GM23338 (cell line): Measurements from ENCODE around the gene RTN4RL2. TPM values are rescaled to one million over a fixed set of nuclear protein-coding genes. Genes with fewer than 3 reads are reported as not detected.

Experiments
- ATAC-seq: fragments of 200-7000 bp; cut with Tn5 transposase; 3 replicates; pipeline ENCODE4 v1.9.1; 2020
- DNase-seq: peaks from one replicate; pipeline ENCODE4 v3.0.0-alpha.2; 2015; ENCODE audit warnings: low spot score
- H2AFZ ChIP-seq: fragments of 200-600 bp; sonication (generic); 2 replicates; pipeline ENCODE4 v1.8.0; 2016; ENCODE audit warnings: antibody characterized with exemption, mild to moderate bottlenecking, moderate library complexity
- H3F3A ChIP-seq: fragments of 200-600 bp; sonication (generic); replicated peaks from 2 replicates; pipeline ENCODE4 v1.8.0; 2017; ENCODE audit warnings: antibody characterized with exemption, mixed run types, low read depth
- H3K27ac ChIP-seq: fragments of 200-600 bp; sonication (generic); 2 replicates; pipeline ENCODE4 v1.6.1; 2016; ENCODE audit warnings: low read depth
- H3K27me3 ChIP-seq: fragments of 200-600 bp; sonication (generic); 2 replicates; pipeline ENCODE4 v1.8.0; 2016; ENCODE audit warnings: mild to moderate bottlenecking, mixed run types, moderate library complexity; ENCODE audit not compliant: insufficient read depth
- H3K36me3 ChIP-seq: fragments of 200-600 bp; sonication (generic); 2 replicates; pipeline ENCODE4 v1.8.0; 2016; ENCODE audit warnings: mild to moderate bottlenecking; ENCODE audit not compliant: insufficient read depth
- H3K4me1 ChIP-seq: fragments of 200-600 bp; sonication (generic); 2 replicates; pipeline ENCODE4 v1.8.0; 2016; ENCODE audit warnings: mild to moderate bottlenecking, moderate library complexity; ENCODE audit not compliant: insufficient read depth
- H3K4me2 ChIP-seq: fragments of 200-600 bp; sonication (generic); 2 replicates; pipeline ENCODE4 v1.7.1; 2017; ENCODE audit warnings: mixed run types
- H3K4me3 ChIP-seq: fragments of 200-600 bp; sonication (generic); 2 replicates; pipeline ENCODE4 v1.6.1; 2016; ENCODE audit warnings: mixed run types
- H3K79me2 ChIP-seq: fragments of 200-600 bp; sonication (generic); replicated peaks from 2 replicates; pipeline ENCODE4 v1.8.0; 2017; ENCODE audit warnings: mild to moderate bottlenecking; ENCODE audit not compliant: insufficient read depth
- H3K9me2 ChIP-seq: fragments of 200-600 bp; sonication (generic); 2 replicates; pipeline ENCODE4 v1.8.0; 2017; ENCODE audit not compliant: insufficient read depth
- H4K20me1 ChIP-seq: fragments of 200-600 bp; sonication (generic); replicated peaks from 2 replicates; pipeline ENCODE4 v1.8.0; 2017; ENCODE audit warnings: mild to moderate bottlenecking; ENCODE audit not compliant: insufficient read depth
- H3K27ac Mint-ChIP-seq: 2 replicates; pipeline ENCODE4 v1.8.0; 2020; ENCODE audit warnings: inconsistent platforms, mild to moderate bottlenecking, moderate library complexity, mixed read lengths
- H3K27me3 Mint-ChIP-seq: 3 replicates; pipeline ENCODE4 v1.8.0; 2022; ENCODE audit warnings: low read depth, mild to moderate bottlenecking, moderate library complexity, mixed read lengths, inconsistent platforms; ENCODE audit not compliant: insufficient read depth, poor library complexity
- H3K36me3 Mint-ChIP-seq: 3 replicates; pipeline ENCODE4 v1.8.0; 2021; ENCODE audit warnings: low read depth, mild to moderate bottlenecking, inconsistent platforms, moderate library complexity, mixed read lengths
- H3K4me1 Mint-ChIP-seq: 3 replicates; pipeline ENCODE4 v1.8.0; 2020; ENCODE audit warnings: mild to moderate bottlenecking, inconsistent platforms, mixed read lengths
- H3K4me3 Mint-ChIP-seq: 3 replicates; pipeline ENCODE4 v1.8.0; 2021; ENCODE audit warnings: moderate library complexity, mild to moderate bottlenecking, inconsistent platforms, mixed read lengths
- H3K9me3 Mint-ChIP-seq: 3 replicates; pipeline ENCODE4 v1.8.0; 2020; ENCODE audit warnings: moderate library complexity, mild to moderate bottlenecking, inconsistent platforms, mixed read lengths
- CREB1 ChIP-seq: fragments of 250-450 bp; sonication (Bioruptor Pico); IDR thresholded peaks from 2 replicates; pipeline ENCODE4 v1.5.0; 2020; ENCODE audit warnings: low read depth, mild to moderate bottlenecking, moderate library complexity
- CTCF ChIP-seq, 2 experiments: fragments of 200-600 bp in 1 of 2; sonication (generic) in 1 of 2; conservative IDR thresholded peaks; 2 replicates each; pipeline versions ENCODE4 v1.5.1 to v1.6.1; 2016 to 2017; ENCODE audit warnings: antibody characterized with exemption in 2 of 2, low read depth in 2 of 2, mild to moderate bottlenecking in 2 of 2, moderate library complexity in 1 of 2
- EZH2 ChIP-seq: fragments of 200-600 bp; sonication (generic); IDR thresholded peaks from one replicate; pipeline ENCODE4 v1.8.0; 2017; ENCODE audit warnings: antibody characterized with exemption, mild to moderate bottlenecking, low read depth; ENCODE audit not compliant: unreplicated experiment
- POLR2AphosphoS5 ChIP-seq: IDR thresholded peaks from 2 replicates; pipeline ENCODE4 v1.6.1; 2016; ENCODE audit warnings: antibody characterized with exemption, low read depth
- ZNF331 ChIP-seq: fragments of 250-450 bp; sonication (Bioruptor Pico); IDR thresholded peaks from 2 replicates; pipeline ENCODE4 v1.5.0; 2020; ENCODE audit warnings: low read depth, mild to moderate bottlenecking, moderate library complexity
- polyA plus RNA-seq: library from polyadenylated mRNA; unstranded; fragments of >200 nt; fragmentation: Nextera tagmentation; extraction: Ambion mirVana; gene quantifications from 2 replicates; pipeline ENCODE4 v1.2.1, GENCODE V29; 2016
- total RNA-seq: library from RNA; depleted of rRNA; stranded (reverse); fragments of >200 nt; shearing (Covaris generic); gene quantifications from 2 replicates; pipeline ENCODE4 v1.2.3, GENCODE V29; 2014
- TF ChIP-seq, protein P1 (sequence below): IDR thresholded peaks from one replicate; pipeline ENCODE4 v1.6.1; 2018; ENCODE audit warnings: antibody characterized with exemption; ENCODE audit not compliant: unreplicated experiment

RTN4RL2 gene
- total and polyA plus RNA-seq, 2 experiments from 2014 or later: 13.9 to 15.9 TPM

DNA sequence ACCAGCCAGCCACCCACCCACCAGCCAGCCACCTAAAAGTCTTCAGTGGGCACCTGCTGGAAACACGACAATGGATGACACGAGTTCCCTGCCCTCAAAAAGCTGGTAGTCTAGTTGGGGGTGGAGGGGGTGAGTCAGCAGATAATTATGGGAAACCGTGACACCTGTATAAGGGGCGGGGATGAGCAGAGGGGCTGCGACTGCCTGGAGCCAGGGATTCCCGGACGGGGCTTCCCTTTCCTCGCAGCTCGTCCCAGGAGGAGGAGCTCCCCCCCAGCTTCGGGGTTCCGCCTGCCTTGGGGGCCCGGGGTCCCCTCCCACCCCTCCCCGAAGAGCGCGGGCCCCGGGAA, 2.3 kb upstream of the RTN4RL2 start:
- DNase-seq (peak; percentile 81), ATAC-seq (peak; percentile 29)
- H3K9me2 ChIP-seq: no peaks in the 10 kb centered on the region
- H3K36me3 ChIP-seq: no peaks in the 10 kb centered on the region
- H3K4me2 ChIP-seq: peak overlapping the region; percentile 100
- Mint-ChIP-seq H3K27me3 (peaks cover 42% of the 10 kb centered on the region), H3K4me1 (peaks cover 36% of the 10 kb centered on the region), H3K4me3 (peak overlapping the region; percentile 84), H3K27ac (peak overlapping the region; percentile 77; the same call in 1 of the 2 replicates), H3K36me3 (peaks cover 6% of the 10 kb centered on the region; the same call in 1 of the 3 replicates), H3K9me3 (no peaks in the 10 kb centered on the region; the same call in 1 of the 3 replicates)
- 0 out of 2 replicates have a peak, but pooled peaks cover 6% of the 10 kb centered on the region for H3F3A ChIP-seq
- H4K20me1 ChIP-seq: no peaks in the 10 kb centered on the region; the same call in 1 of the 2 replicates
- no peak overlapping the region for H3K27ac ChIP-seq
- TF ChIP-seq EZH2 (no peak), ZNF331 (CRISPR knock-in tag) (no peak), CREB1 (0 out of 2 replicates have a peak, but pooled peaks have one; percentile 19)
- H3K79me2 ChIP-seq: peaks cover 8% of the 10 kb centered on the region
- peak overlapping the region; percentile 93 for H3K4me3 ChIP-seq
- peak overlapping the region; percentile 97 for H2AFZ ChIP-seq
- peaks cover 44% of the 10 kb centered on the region for H3K27me3 ChIP-seq
- peaks cover 28% of the 10 kb centered on the region for H3K4me1 ChIP-seq

DNA sequence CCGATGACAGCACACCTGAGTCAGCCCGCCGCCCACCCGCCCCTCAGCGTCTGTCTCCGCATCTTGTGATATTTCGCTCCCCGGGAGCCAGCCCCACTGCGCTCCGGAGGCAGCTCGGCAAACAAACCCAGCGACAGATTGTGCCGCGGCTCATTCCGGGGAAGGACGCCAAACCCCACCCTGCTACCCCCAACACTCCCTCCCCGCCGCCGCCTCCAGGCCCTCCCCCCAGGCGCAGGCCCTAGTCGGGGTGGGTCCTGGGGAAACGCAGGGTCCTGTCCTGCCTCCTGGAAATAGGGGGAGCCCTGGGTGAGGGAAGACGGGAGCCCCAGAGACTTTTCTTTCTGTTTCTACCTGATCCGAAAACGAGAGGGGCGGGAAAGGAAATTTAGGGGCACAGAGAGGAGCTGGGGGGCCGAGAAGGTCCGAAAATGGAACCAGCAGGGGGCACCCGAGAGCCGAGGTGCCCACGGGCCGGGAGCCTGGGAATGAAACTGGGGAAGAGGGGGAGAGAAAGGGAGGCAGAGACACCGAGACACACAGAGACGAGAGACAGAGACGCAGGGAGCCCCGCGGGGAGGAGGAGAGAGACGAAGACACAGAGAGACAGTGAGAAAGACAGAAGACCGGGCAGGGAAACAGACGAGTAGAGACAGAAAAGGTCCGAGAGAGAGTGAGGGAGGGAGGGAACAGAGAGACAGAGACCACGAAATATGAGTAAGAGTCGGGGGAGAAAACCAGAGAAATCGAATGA, 1.7 kb upstream of the RTN4RL2 start:
- H3K4me2 ChIP-seq: peak overlapping the region; percentile 100
- H3K27me3 ChIP-seq: peaks cover 48% of the 10 kb centered on the region
- H3K36me3 ChIP-seq: no peaks in the 10 kb centered on the region
- Mint-ChIP-seq H3K27me3 (peaks cover 46% of the 10 kb centered on the region), H3K4me1 (peaks cover 41% of the 10 kb centered on the region), H3K4me3 (peak overlapping the region; percentile 84), H3K36me3 (peaks cover 7% of the 10 kb centered on the region; the same call in 1 of the 3 replicates), H3K27ac (no peak overlapping the region), H3K9me3 (no peaks in the 10 kb centered on the region; the same call in 1 of the 3 replicates)
- peaks cover 14% of the 10 kb centered on the region for H3K79me2 ChIP-seq
- ATAC-seq (peak; percentile 18), DNase-seq (peak; percentile 79)
- H3K9me2 ChIP-seq: no peaks in the 10 kb centered on the region
- peak overlapping the region; percentile 97 for H2AFZ ChIP-seq
- TF ChIP-seq EZH2 (peak; percentile 55), CTCF (conservative IDR thresholded peaks at IDR 0.05; ENCODE audit: low read depth in 2 of 2) (peak; percentile 78 to 98), POLR2AphosphoS5 (no peak)
- TF ChIP-seq, protein P1, sequence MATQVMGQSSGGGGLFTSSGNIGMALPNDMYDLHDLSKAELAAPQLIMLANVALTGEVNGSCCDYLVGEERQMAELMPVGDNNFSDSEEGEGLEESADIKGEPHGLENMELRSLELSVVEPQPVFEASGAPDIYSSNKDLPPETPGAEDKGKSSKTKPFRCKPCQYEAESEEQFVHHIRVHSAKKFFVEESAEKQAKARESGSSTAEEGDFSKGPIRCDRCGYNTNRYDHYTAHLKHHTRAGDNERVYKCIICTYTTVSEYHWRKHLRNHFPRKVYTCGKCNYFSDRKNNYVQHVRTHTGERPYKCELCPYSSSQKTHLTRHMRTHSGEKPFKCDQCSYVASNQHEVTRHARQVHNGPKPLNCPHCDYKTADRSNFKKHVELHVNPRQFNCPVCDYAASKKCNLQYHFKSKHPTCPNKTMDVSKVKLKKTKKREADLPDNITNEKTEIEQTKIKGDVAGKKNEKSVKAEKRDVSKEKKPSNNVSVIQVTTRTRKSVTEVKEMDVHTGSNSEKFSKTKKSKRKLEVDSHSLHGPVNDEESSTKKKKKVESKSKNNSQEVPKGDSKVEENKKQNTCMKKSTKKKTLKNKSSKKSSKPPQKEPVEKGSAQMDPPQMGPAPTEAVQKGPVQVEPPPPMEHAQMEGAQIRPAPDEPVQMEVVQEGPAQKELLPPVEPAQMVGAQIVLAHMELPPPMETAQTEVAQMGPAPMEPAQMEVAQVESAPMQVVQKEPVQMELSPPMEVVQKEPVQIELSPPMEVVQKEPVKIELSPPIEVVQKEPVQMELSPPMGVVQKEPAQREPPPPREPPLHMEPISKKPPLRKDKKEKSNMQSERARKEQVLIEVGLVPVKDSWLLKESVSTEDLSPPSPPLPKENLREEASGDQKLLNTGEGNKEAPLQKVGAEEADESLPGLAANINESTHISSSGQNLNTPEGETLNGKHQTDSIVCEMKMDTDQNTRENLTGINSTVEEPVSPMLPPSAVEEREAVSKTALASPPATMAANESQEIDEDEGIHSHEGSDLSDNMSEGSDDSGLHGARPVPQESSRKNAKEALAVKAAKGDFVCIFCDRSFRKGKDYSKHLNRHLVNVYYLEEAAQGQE: no peak
- no peak overlapping the region for H3K27ac ChIP-seq
- H3K4me1 ChIP-seq: peaks cover 33% of the 10 kb centered on the region
- peak overlapping the region; percentile 93 for H3K4me3 ChIP-seq
- no peaks in the 10 kb centered on the region; the same call in 1 of the 2 replicates for H4K20me1 ChIP-seq
- H3F3A ChIP-seq: 0 out of 2 replicates have a peak, but pooled peaks cover 6% of the 10 kb centered on the region
